ENCODE data around the gene CBX1.
"Not testable (repeated sequence)": the region's sequence is repeated elsewhere in the genome, so short reads cannot be mapped to it uniquely, and the experiment has no call there.

CBX1 gene

GRCh38 chr17:48081858-48082257 is 19.4 kb downstream of the CBX1 start:
- DNase-seq (ENCODE audit: low read depth) = no peak
- no peak overlapping the region for H3K4me3 ChIP-seq (ENCODE audit: low read depth, low read length)
- TF ChIP-seq CTCF (IDR thresholded peaks at IDR 0.05; ENCODE audit: insufficient read depth, low read depth, low read length, missing control alignments) = no peak

- not testable (repeated sequence) for DNase-seq (ENCODE audit: low read depth)
These were observed 24.1 kb downstream of the CBX1 start for GRCh38 chr17:48077152-48077551.

GRCh38 chr17:48074322-48075081 is 26.8 kb downstream of the CBX1 start:
- peak; percentile 82 for TF ChIP-seq CTCF (IDR thresholded peaks at IDR 0.05; ENCODE audit: insufficient read depth, low read depth, low read length, missing control alignments)
- no peak overlapping the region for H3K4me3 ChIP-seq (ENCODE audit: low read depth, low read length)
- DNase-seq (ENCODE audit: low read depth) = peak; percentile 74

More at GRCh38 chr17:48077152-48077551, 24.1 kb downstream of the CBX1 start:
- H3K4me3 ChIP-seq (ENCODE audit: low read depth, low read length) = not testable (repeated sequence)

- H3K4me3 ChIP-seq (ENCODE audit: low read depth, low read length); DNase-seq (ENCODE audit: low read depth): not testable (repeated sequence)
These were observed 27.6 kb downstream of the CBX1 start for GRCh38 chr17:48073566-48074094.

GRCh38 chr17:48072811-48073210 is 28.5 kb downstream of the CBX1 start:
- DNase-seq (ENCODE audit: low read depth); H3K4me3 ChIP-seq (ENCODE audit: low read depth, low read length): not testable (repeated sequence)

- no peak overlapping the region for H3K4me3 ChIP-seq (ENCODE audit: low read depth, low read length)
- TF ChIP-seq CTCF (IDR thresholded peaks at IDR 0.05; ENCODE audit: insufficient read depth, low read depth, low read length, missing control alignments) = no peak
- no peak for DNase-seq (ENCODE audit: low read depth)
These were observed 29.6 kb downstream of the CBX1 start for GRCh38 chr17:48071654-48072053.

- no peak for DNase-seq (ENCODE audit: low read depth)
- TF ChIP-seq CTCF (IDR thresholded peaks at IDR 0.05; ENCODE audit: insufficient read depth, low read depth, low read length, missing control alignments) = no peak
- H3K4me3 ChIP-seq (ENCODE audit: low read depth, low read length) = no peak overlapping the region
These were observed 31.1 kb downstream of the CBX1 start for GRCh38 chr17:48070195-48070594.

GRCh38 chr17:48068491-48068961 is 32.8 kb downstream of the CBX1 start:
- peak; percentile 41 for DNase-seq (ENCODE audit: low read depth)
- H3K4me3 ChIP-seq (ENCODE audit: low read depth, low read length) = no peak overlapping the region
- TF ChIP-seq CTCF (IDR thresholded peaks at IDR 0.05; ENCODE audit: insufficient read depth, low read depth, low read length, missing control alignments) = peak; percentile 42

GRCh38 chr17:48067808-48068207 is 33.5 kb downstream of the CBX1 start:
- H3K4me3 ChIP-seq (ENCODE audit: low read depth, low read length); DNase-seq (ENCODE audit: low read depth): not testable (repeated sequence)
